H9 (cell line): Measurements from ENCODE around the gene LINC00632. TPM values are rescaled to one million over a fixed set of nuclear protein-coding genes. Genes with fewer than 3 reads are reported as not detected.

Source experiments
- DNase-seq: peaks from one replicate; pipeline ENCODE4 v3.0.0-alpha.2; 2017
- H2AFZ ChIP-seq: one replicate; pipeline ENCODE4 v1.6.1; 2013; ENCODE audit warnings: mild to moderate bottlenecking, low read length, control low read depth, moderate library complexity
- H2AK5ac ChIP-seq: 2 replicates; pipeline ENCODE4 v1.6.1; 2013; ENCODE audit warnings: low read length, control low read depth, mixed read lengths; ENCODE audit not compliant: insufficient read length
- H2BK120ac ChIP-seq: one replicate; pipeline ENCODE4 v1.6.1; 2013; ENCODE audit warnings: low read depth, mild to moderate bottlenecking, low read length, control low read depth, inconsistent platforms; ENCODE audit not compliant: poor library complexity, severe bottlenecking
- H2BK12ac ChIP-seq: 2 replicates; pipeline ENCODE4 v1.6.1; 2013; ENCODE audit warnings: low read length, control low read depth, mixed read lengths, low read depth; ENCODE audit not compliant: insufficient read length
- H2BK15ac ChIP-seq: 2 replicates; pipeline ENCODE4 v1.6.1; 2013; ENCODE audit warnings: low read depth, low read length, control low read depth
- H2BK20ac ChIP-seq: one replicate; pipeline ENCODE4 v1.6.1; 2013; ENCODE audit warnings: low read depth, mild to moderate bottlenecking, low read length, control low read depth, inconsistent platforms; ENCODE audit not compliant: poor library complexity, severe bottlenecking
- H2BK5ac ChIP-seq: 2 replicates; pipeline ENCODE4 v1.6.1; 2013; ENCODE audit warnings: low read length, control low read depth, mixed read lengths; ENCODE audit not compliant: insufficient read length
- H3K14ac ChIP-seq: 2 replicates; pipeline ENCODE4 v1.6.1; 2013; ENCODE audit warnings: low read length, control low read depth; ENCODE audit not compliant: insufficient read depth
- H3K18ac ChIP-seq: 2 replicates; pipeline ENCODE4 v1.6.1; 2013; ENCODE audit warnings: low read depth, mild to moderate bottlenecking, mixed read lengths, low read length, control low read depth; ENCODE audit not compliant: insufficient read length
- H3K23ac ChIP-seq: 2 replicates; pipeline ENCODE4 v1.6.1; 2013; ENCODE audit warnings: low read length, control low read depth, mixed read lengths, low read depth; ENCODE audit not compliant: insufficient read length
- H3K23me2 ChIP-seq: 2 replicates; pipeline ENCODE4 v1.6.1; 2013; ENCODE audit warnings: low read depth, mild to moderate bottlenecking, mixed read lengths, low read length, control low read depth; ENCODE audit not compliant: insufficient read length, poor library complexity, severe bottlenecking
- H3K27ac ChIP-seq: 2 replicates; pipeline ENCODE4 v1.5.1; 2013; ENCODE audit warnings: low read length, control low read depth, mixed read lengths, low read depth; ENCODE audit not compliant: insufficient read length
- H3K27me3 ChIP-seq: 2 replicates; pipeline ENCODE4 v1.6.1; 2013; ENCODE audit warnings: low read length, control low read depth, inconsistent platforms; ENCODE audit not compliant: insufficient read depth
- H3K4ac ChIP-seq: 2 replicates; pipeline ENCODE4 v1.6.1; 2013; ENCODE audit warnings: low read depth, mild to moderate bottlenecking, control low read depth, inconsistent platforms, low read length, moderate library complexity
- H3K4me1 ChIP-seq: 2 replicates; pipeline ENCODE4 v1.6.1; 2013; ENCODE audit warnings: low read length, control low read depth, inconsistent platforms; ENCODE audit not compliant: insufficient read depth
- H3K4me2 ChIP-seq: 2 replicates; pipeline ENCODE4 v1.6.1; 2013; ENCODE audit warnings: low read length, control low read depth, mixed read lengths; ENCODE audit not compliant: insufficient read length, insufficient read depth
- H3K56ac ChIP-seq: 2 replicates; pipeline ENCODE4 v1.6.1; 2013; ENCODE audit warnings: low read depth, mild to moderate bottlenecking, mixed read lengths, low read length, control low read depth; ENCODE audit not compliant: insufficient read length
- H3K79me1 ChIP-seq: 2 replicates; pipeline ENCODE4 v1.6.1; 2013; ENCODE audit warnings: low read depth, mild to moderate bottlenecking, moderate library complexity, low read length, control low read depth, inconsistent platforms; ENCODE audit not compliant: insufficient read depth, poor library complexity, severe bottlenecking
- H3K79me2 ChIP-seq: 2 replicates; pipeline ENCODE4 v1.6.1; 2013; ENCODE audit warnings: low read length, control low read depth, inconsistent platforms; ENCODE audit not compliant: insufficient read depth
- H3K9ac ChIP-seq: 2 replicates; pipeline ENCODE4 v1.6.1; 2013; ENCODE audit warnings: low read length, control low read depth, mixed read lengths; ENCODE audit not compliant: insufficient read length; ENCODE audit errors: extremely low read depth
- H3K9me3 ChIP-seq: one replicate; pipeline ENCODE4 v1.6.1; 2013; ENCODE audit warnings: low read depth, low read length, inconsistent platforms; ENCODE audit not compliant: control insufficient read depth
- H3T11ph ChIP-seq: one replicate; pipeline ENCODE4 v1.6.1; 2013; ENCODE audit warnings: mild to moderate bottlenecking, low read length, control low read depth, inconsistent platforms
- H4K20me1 ChIP-seq: one replicate; pipeline ENCODE4 v1.6.1; 2013; ENCODE audit not compliant: control insufficient read depth, insufficient read length, insufficient read depth
- H4K5ac ChIP-seq: 2 replicates; pipeline ENCODE4 v1.6.1; 2013; ENCODE audit warnings: low read depth, mild to moderate bottlenecking, mixed read lengths, low read length, control low read depth; ENCODE audit not compliant: insufficient read length
- H4K8ac ChIP-seq: replicated peaks from 2 replicates; pipeline ENCODE4 v1.6.1; 2013; ENCODE audit warnings: low read length, control low read depth, mixed read lengths, low read depth; ENCODE audit not compliant: insufficient read length
- H4K91ac ChIP-seq: 2 replicates; pipeline ENCODE4 v1.6.1; 2013; ENCODE audit warnings: low read depth, mild to moderate bottlenecking, moderate library complexity, mixed read lengths, low read length, control low read depth; ENCODE audit not compliant: insufficient read length
- H3K27ac Mint-ChIP-seq, 3 experiments: 2 replicates in 2 of 3; 3 replicates in 1 of 3; pipeline ENCODE4 v1.8.0; 2020 to 2021; ENCODE audit warnings: mixed read lengths in 3 of 3, mild to moderate bottlenecking in 1 of 3, moderate library complexity in 1 of 3
- H3K27me3 Mint-ChIP-seq: 2 replicates; pipeline ENCODE4 v1.8.0; 2021; ENCODE audit warnings: low read depth, mild to moderate bottlenecking, moderate library complexity, mixed read lengths
- H3K36me3 Mint-ChIP-seq, 3 experiments: 2 replicates in 2 of 3; 3 replicates in 1 of 3; pipeline ENCODE4 v1.8.0; 2020 to 2021; ENCODE audit warnings: low read depth in 3 of 3, mixed read lengths in 3 of 3; ENCODE audit not compliant: insufficient read depth in 1 of 3
- H3K4me1 Mint-ChIP-seq, 2 experiments: 2 replicates each; pipeline ENCODE4 v1.8.0; 2020; ENCODE audit warnings: mixed read lengths in 2 of 2
- H3K4me3 Mint-ChIP-seq, 2 experiments: 2 replicates in 1 of 2; 3 replicates in 1 of 2; pipeline ENCODE4 v1.8.0; 2020 to 2021; ENCODE audit warnings: mild to moderate bottlenecking in 2 of 2, mixed read lengths in 2 of 2, moderate library complexity in 1 of 2
- H3K9me3 Mint-ChIP-seq, 2 experiments: 2 replicates in 1 of 2; 3 replicates in 1 of 2; pipeline ENCODE4 v1.8.0; 2020; ENCODE audit warnings: mild to moderate bottlenecking in 2 of 2, mixed read lengths in 2 of 2, moderate library complexity in 1 of 2
- WGBS: extraction: QIAGEN DNeasy Blood & Tissue Kit; methylation state at CpG from one replicate; pipeline ENCODE4 v1.1.7; 2013; ENCODE audit warnings: missing lambda C conversion rate, low lambda C conversion rate, mixed read lengths; ENCODE audit not compliant: insufficient read length; ENCODE audit errors: extremely low coverage; 5-methylcytosine and 5-hydroxymethylcytosine counted together
- total RNA-seq: library from RNA; stranded (reverse); gene quantifications from 2 replicates; pipeline ENCODE4 v1.2.1, GENCODE V29; 2021
- TF ChIP-seq, protein P1 (sequence below): fragments of 200-600 bp; sonication (generic); conservative IDR thresholded peaks from 3 replicates; pipeline ENCODE4 v1.8.0; 2021; ENCODE audit warnings: antibody characterized with exemption, mild to moderate bottlenecking

LINC00632 gene
- total RNA-seq, 1 experiment from 2014 or later: 46.3 TPM

DNA sequence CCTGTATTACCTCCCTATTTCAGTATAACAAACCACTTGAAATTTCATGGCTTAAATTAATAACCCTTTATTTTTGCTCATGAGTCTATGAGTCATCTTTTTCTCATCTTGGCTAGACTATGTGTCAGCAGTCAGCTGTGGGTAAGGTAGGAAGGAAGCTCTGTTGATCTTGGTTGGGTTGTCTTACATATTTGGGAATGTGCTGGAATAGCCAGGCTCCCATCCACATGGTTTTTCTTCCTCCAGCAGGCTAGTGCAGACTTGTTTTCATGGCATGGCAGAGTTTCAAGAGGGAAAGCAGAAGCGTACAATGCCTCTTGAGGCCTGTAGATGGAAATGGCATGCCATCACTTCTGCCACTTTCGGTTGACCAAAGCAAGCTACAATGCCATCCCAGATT lies 89.7 kb downstream of the LINC00632 start:
- Mint-ChIP-seq H3K27me3 (no peaks in the 10 kb centered on the region), H3K4me3 (no peak overlapping the region), H3K27ac (no peak overlapping the region), H3K4me1 (no peaks in the 10 kb centered on the region), H3K9me3 (peaks cover 65 to 72% of the 10 kb centered on the region in 2 experiments), H3K36me3 (peaks cover 2 to 11% (median 4%) of the 10 kb centered on the region in 3 experiments; a peak in 4 of 7 replicates)
- H3K4me1 ChIP-seq: no peaks in the 10 kb centered on the region
- no peak overlapping the region for H3K4ac ChIP-seq
- H2AFZ ChIP-seq: no peak overlapping the region
- H3K9ac ChIP-seq: no peak overlapping the region
- no peak overlapping the region for H3K18ac ChIP-seq
- H4K20me1 ChIP-seq: no peaks in the 10 kb centered on the region
- H2BK20ac ChIP-seq: no peak overlapping the region
- H3K9me3 ChIP-seq: peaks cover 1% of the 10 kb centered on the region
- H2AK5ac ChIP-seq: no peak overlapping the region
- H3K79me2 ChIP-seq: no peaks in the 10 kb centered on the region
- H2BK5ac ChIP-seq: no peak overlapping the region
- no peak overlapping the region for H4K8ac ChIP-seq
- H4K5ac ChIP-seq: no peak overlapping the region
- H2BK120ac ChIP-seq: no peak overlapping the region
- no peak overlapping the region for H2BK12ac ChIP-seq
- H2BK15ac ChIP-seq: no peak overlapping the region
- H3K23me2 ChIP-seq: no peaks in the 10 kb centered on the region
- H3K4me2 ChIP-seq: no peak overlapping the region
- no peak overlapping the region for H3T11ph ChIP-seq
- no peaks in the 10 kb centered on the region for H3K27me3 ChIP-seq
- no peak overlapping the region for H3K14ac ChIP-seq
- H3K27ac ChIP-seq: no peak overlapping the region
- no CpG with 5 or more reads among the region's 2 CpGs for WGBS
- H4K91ac ChIP-seq: no peak overlapping the region
- DNase-seq: no peak
- TF ChIP-seq, protein P1, sequence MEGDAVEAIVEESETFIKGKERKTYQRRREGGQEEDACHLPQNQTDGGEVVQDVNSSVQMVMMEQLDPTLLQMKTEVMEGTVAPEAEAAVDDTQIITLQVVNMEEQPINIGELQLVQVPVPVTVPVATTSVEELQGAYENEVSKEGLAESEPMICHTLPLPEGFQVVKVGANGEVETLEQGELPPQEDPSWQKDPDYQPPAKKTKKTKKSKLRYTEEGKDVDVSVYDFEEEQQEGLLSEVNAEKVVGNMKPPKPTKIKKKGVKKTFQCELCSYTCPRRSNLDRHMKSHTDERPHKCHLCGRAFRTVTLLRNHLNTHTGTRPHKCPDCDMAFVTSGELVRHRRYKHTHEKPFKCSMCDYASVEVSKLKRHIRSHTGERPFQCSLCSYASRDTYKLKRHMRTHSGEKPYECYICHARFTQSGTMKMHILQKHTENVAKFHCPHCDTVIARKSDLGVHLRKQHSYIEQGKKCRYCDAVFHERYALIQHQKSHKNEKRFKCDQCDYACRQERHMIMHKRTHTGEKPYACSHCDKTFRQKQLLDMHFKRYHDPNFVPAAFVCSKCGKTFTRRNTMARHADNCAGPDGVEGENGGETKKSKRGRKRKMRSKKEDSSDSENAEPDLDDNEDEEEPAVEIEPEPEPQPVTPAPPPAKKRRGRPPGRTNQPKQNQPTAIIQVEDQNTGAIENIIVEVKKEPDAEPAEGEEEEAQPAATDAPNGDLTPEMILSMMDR: no peak
- H3K23ac ChIP-seq: no peak overlapping the region
- no peaks in the 10 kb centered on the region for H3K79me1 ChIP-seq
- H3K56ac ChIP-seq: no peak overlapping the region
